ENCODE data around the gene NOL4L.

Gene NOL4L

DNA sequence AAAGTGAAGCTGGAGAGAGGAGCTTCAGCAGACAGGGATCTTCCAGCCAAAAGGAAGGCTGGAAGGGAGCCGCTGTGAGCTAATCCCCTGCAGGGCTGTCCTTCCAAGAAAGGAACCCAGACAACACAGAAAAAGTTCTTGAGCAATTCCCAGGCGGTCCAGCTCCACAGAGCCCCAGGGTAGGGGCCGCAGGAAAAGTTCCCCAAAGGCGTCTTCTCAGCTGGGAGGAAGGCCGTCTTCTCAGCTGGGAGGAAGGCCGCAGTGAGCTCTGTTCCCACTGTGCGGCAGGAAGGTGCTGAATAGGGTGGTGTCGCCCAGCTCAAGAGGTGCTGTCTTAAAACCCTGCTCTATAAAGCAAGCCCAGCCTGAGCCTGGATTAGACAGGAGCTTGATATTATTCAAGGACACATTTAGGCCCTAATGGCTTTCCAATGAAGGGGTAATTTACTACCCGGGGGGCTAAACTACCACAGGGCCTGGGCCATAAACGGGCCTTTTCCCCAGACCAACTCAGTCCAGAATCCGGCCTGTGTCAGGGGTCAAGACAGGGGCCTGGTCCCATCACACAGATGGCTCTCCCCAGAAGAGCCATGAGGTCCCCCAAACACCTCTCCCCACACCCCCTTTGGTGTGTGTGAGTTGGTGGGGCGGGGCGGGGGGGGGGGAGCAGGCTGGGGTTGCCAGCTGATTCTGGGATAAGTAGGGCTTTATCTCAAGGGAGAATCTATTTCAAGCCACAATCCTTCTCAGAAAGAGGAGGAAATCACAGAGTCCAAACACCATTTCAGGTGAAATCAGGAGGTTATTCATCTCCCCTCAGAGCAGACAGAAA, 103.6 kb downstream of the NOL4L start:
- H3K27ac Mint-ChIP-seq, result no peak overlapping the region
- peaks cover 21% of the 10 kb centered on the region for H3K4me1 Mint-ChIP-seq
- no peak for ATAC-seq (ENCODE audit: low read depth)
- DNase-seq (ENCODE audit: low spot score in 2 of 2), result no peak
- H3K27me3 Mint-ChIP-seq, result peaks cover 2% of the 10 kb centered on the region
- peak overlapping the region; percentile 34 for H3K4me3 Mint-ChIP-seq
- H3K36me3 Mint-ChIP-seq, result no peaks in the 10 kb centered on the region
- H3K9me3 Mint-ChIP-seq, result no peaks in the 10 kb centered on the region

- Mint-ChIP-seq H3K4me3 (peak overlapping the region; percentile 9), H3K9me3 (no peaks in the 10 kb centered on the region), H3K27me3 (peaks cover 2% of the 10 kb centered on the region), H3K36me3 (no peaks in the 10 kb centered on the region), H3K27ac (no peak overlapping the region), H3K4me1 (peaks cover 30% of the 10 kb centered on the region)
- no peak for ATAC-seq (ENCODE audit: low read depth)
- DNase-seq (ENCODE audit: low spot score in 2 of 2), result no peak
These were observed 104.5 kb downstream of the NOL4L start for GRCh38 chr20:32480371-32481241.

DNA sequence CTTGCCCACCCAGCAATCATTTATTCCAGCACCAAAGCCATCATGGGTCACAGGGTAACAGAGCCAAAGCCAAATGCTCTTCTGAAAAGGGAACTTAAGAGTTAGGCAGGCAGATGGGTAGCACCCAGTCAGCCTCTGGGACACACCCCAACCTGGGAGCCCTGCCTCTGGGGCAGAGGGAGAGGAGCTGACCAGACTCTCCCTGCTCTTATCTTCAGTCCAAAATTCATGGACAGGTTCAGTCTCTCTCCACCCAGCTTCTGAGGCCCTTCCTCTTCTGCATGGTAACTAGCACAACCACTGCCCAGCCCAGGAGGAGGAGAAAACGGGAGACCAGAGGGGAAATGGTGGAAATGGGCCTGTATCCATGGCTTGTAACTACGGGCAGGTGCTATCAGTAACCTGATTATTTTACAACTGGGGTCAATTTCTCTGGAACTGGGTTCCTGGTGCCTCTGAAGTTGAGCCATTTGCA, 105.4 kb downstream of the NOL4L start:
- H3K9me3 Mint-ChIP-seq, result no peaks in the 10 kb centered on the region
- H3K36me3 Mint-ChIP-seq, result no peaks in the 10 kb centered on the region
- ATAC-seq (ENCODE audit: low read depth) (no peak), DNase-seq (ENCODE audit: low spot score in 2 of 2) (no peak)
- no peak overlapping the region for H3K4me3 Mint-ChIP-seq
- H3K4me1 Mint-ChIP-seq, result peaks cover 24% of the 10 kb centered on the region
- H3K27me3 Mint-ChIP-seq, result peaks cover 2% of the 10 kb centered on the region
- H3K27ac Mint-ChIP-seq, result no peak overlapping the region

GRCh38 chr20:32479012-32479411, 106.1 kb downstream of the NOL4L start:
- Mint-ChIP-seq H3K36me3 (no peaks in the 10 kb centered on the region), H3K27ac (no peak overlapping the region), H3K9me3 (no peaks in the 10 kb centered on the region), H3K4me3 (no peak overlapping the region), H3K27me3 (peaks cover 2% of the 10 kb centered on the region), H3K4me1 (peaks cover 21% of the 10 kb centered on the region)
- DNase-seq (ENCODE audit: low spot score in 2 of 2), result no peak
- no peak for ATAC-seq (ENCODE audit: low read depth)

DNA sequence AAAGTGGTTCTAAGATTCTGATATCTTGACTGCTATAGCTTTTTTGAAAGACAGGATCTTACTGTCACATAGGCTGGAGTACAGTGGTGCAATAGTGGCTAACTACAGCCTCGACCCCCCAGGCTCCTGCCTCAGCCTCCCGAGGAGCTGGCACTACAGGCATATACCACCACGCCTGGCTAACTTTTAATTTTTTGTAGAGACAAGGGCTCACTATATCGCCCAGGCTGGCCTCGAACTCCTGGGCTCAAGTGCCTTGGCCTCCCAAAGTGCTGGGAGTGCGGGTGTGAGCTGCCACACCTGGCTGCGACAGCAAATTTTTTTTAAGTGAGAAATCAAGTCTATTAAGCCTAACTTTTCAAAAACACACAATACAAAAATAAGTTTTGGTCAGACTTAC, 106.6 kb downstream of the NOL4L start:
- peaks cover 23% of the 10 kb centered on the region for H3K4me1 Mint-ChIP-seq
- H3K27ac Mint-ChIP-seq, result no peak overlapping the region
- H3K9me3 Mint-ChIP-seq, result no peaks in the 10 kb centered on the region
- no peak overlapping the region for H3K4me3 Mint-ChIP-seq
- H3K36me3 Mint-ChIP-seq, result peaks cover 1% of the 10 kb centered on the region
- ATAC-seq (ENCODE audit: low read depth) (no peak), DNase-seq (ENCODE audit: low spot score in 2 of 2) (no peak)
- peaks cover 2% of the 10 kb centered on the region for H3K27me3 Mint-ChIP-seq

GRCh38 chr20:32477594-32478512, 107.3 kb downstream of the NOL4L start:
- no peak for ATAC-seq (ENCODE audit: low read depth)
- H3K36me3 Mint-ChIP-seq, result peaks cover 5% of the 10 kb centered on the region
- H3K4me3 Mint-ChIP-seq, result no peak overlapping the region
- peaks cover 2% of the 10 kb centered on the region for H3K27me3 Mint-ChIP-seq
- H3K4me1 Mint-ChIP-seq, result peaks cover 25% of the 10 kb centered on the region
- no peak overlapping the region for H3K27ac Mint-ChIP-seq
- no peaks in the 10 kb centered on the region for H3K9me3 Mint-ChIP-seq
- DNase-seq (ENCODE audit: low spot score in 2 of 2), result no peak

DNA sequence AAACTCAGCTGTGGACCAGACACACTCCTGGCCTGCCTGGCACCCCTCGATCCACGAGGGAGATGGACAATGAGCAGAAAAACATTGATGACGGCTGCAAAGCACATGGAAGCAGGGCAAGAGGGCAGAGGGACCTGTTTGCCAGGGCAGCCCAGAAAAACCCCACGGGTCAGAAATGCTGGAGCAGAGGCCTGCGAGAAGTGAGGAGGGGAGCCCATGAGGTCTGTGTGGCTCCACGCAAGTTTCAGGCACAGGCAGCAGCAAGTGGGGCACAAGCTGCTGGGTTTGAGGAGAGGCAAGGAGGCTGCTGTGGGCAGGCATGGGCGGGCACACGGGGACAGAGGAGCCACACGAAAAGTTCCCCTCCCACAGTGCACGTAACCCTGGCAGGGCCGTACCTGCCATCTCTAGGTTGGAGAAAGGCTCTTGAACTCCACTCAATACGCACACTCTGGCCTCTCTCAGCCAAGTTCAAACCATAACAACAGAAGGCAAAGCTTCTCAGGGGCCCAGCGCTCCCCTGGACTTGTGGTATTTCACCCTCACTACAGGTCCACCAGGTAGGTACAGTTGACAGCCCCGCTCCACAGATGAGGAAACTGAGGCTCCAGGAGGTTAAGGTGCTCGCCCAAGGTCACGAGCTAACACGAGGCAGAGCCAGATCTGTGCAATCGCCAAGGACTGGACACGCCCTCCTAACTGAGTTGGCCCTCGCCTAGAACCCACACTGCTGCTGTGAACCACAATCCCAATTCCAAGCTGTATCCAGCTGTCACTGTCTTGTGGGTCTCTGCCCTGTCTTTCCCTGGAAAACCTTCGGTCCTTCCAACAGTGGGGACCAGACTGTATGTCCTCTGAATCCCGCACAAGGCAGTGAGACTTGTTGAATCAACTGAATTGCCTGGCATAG, 108.2 kb downstream of the NOL4L start:
- H3K27ac Mint-ChIP-seq, result no peak overlapping the region
- DNase-seq (ENCODE audit: low spot score in 2 of 2) (no peak), ATAC-seq (ENCODE audit: low read depth) (no peak)
- no peaks in the 10 kb centered on the region for H3K9me3 Mint-ChIP-seq
- no peak overlapping the region for H3K4me3 Mint-ChIP-seq
- H3K36me3 Mint-ChIP-seq, result peaks cover 6% of the 10 kb centered on the region
- peaks cover 25% of the 10 kb centered on the region for H3K4me1 Mint-ChIP-seq
- H3K27me3 Mint-ChIP-seq, result peaks cover 2% of the 10 kb centered on the region

DNA sequence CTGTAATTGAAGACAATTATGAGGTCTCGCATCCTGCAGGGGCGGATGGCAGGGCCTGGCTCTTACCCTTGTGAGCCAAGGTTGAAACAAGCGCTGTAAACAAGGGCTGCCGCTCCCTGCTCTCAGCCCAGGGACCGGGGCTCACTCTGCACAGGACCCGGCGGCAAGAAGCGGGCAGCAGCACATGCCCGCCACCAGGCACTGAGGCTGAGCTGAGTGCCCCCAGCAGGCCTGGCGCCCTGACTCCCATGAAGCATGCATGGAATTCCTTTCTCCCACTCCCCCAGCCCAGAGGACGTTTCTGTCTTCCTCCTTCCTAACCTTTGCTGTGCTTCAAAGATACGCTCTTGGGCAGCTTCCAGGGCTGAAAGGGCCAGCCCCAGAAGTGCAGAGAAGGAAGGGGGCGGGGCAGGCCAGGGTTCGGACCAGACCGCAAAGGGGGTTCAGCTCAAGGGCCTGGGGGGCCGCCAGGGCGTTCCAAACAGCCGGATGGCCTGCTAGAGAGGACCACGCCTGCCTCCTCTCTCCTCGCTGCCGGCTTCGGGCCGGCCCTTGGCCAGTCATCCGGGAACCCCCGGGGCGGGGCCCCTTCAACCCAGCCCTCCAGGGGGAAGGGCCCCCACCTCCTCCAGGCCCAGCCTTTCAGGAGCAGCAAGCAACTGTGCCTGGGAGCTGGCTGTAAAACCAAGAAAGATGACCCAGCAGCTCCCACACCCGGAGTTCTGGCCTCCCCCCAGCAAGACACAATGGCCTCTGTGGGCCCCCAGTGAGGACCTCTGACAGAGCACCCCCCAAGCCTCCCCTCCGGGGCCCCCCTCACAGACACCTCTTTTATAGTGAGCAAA, 109.9 kb downstream of the NOL4L start:
- H3K9me3 Mint-ChIP-seq, result no peaks in the 10 kb centered on the region
- H3K4me1 Mint-ChIP-seq, result peaks cover 25% of the 10 kb centered on the region
- ATAC-seq (ENCODE audit: low read depth), result peak; percentile 63
- H3K4me3 Mint-ChIP-seq, result peak overlapping the region; percentile 44
- H3K27me3 Mint-ChIP-seq, result peaks cover 2% of the 10 kb centered on the region
- peaks cover 6% of the 10 kb centered on the region for H3K36me3 Mint-ChIP-seq
- no peak for DNase-seq (ENCODE audit: low spot score in 2 of 2)
- peak overlapping the region; percentile 65 for H3K27ac Mint-ChIP-seq

DNA sequence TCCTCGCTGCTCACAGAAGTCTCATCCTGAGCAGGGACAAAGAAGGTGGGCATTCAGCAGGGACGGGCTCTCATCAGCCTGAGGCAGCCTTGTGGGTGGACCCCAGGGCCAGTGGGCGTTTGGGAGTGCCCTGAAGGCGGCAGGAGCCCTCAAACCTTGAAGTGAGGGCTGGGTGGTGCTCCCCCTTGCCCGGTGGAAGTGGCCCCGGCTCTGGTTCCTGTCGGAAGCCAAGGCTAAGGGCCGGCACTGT, 110.5 kb downstream of the NOL4L start:
- H3K9me3 Mint-ChIP-seq, result no peaks in the 10 kb centered on the region
- ATAC-seq (ENCODE audit: low read depth), result no peak
- DNase-seq (ENCODE audit: low spot score in 2 of 2), result no peak
- peaks cover 2% of the 10 kb centered on the region for H3K27me3 Mint-ChIP-seq
- H3K4me1 Mint-ChIP-seq, result peaks cover 28% of the 10 kb centered on the region
- H3K27ac Mint-ChIP-seq, result no peak overlapping the region
- no peak overlapping the region for H3K4me3 Mint-ChIP-seq
- H3K36me3 Mint-ChIP-seq, result peaks cover 6% of the 10 kb centered on the region

DNA sequence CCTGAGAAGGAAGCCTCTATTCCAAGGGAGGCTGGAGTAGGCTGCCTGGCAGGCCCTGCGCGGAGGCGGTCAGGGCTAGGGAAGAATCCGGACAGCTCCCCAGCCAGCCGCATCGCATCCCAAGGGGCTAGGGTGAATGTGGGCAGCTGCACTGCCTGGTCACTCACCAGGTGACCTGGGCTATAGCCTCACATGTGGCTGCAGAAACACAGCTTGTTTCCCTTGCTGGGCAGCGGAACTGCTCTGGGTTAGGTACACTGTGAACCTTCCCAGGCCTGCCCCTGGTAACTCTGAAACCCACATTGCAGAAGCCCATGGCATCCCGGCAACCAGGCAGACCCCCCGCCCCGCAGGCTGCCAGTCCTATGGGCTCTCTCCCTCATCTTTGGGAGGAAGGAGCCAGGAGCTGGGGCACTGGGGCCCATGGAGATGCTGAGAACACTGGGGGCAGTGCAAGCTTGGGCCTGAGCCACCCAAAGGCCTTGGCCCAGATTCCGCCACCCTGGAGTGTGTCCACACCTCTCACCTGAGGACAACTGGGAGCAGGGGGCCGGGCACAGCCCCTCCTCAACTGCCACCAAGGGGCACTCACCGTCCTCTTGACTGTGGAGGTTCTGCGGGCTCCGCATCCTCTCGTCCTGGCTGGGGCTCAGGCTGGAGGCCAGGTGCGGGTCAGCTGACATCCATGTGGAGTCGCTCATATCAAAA, 111.0 kb downstream of the NOL4L start:
- Mint-ChIP-seq H3K9me3 (no peaks in the 10 kb centered on the region), H3K27ac (no peak overlapping the region), H3K4me1 (peaks cover 28% of the 10 kb centered on the region), H3K27me3 (peaks cover 2% of the 10 kb centered on the region), H3K36me3 (peaks cover 6% of the 10 kb centered on the region), H3K4me3 (no peak overlapping the region)
- DNase-seq (ENCODE audit: low spot score in 2 of 2) (no peak), ATAC-seq (ENCODE audit: low read depth) (no peak)

GRCh38 chr20:32473231-32474008, 111.7 kb downstream of the NOL4L start:
- H3K36me3 Mint-ChIP-seq, result peaks cover 6% of the 10 kb centered on the region
- ATAC-seq (ENCODE audit: low read depth) (no peak), DNase-seq (ENCODE audit: low spot score in 2 of 2) (no peak)
- no peak overlapping the region for H3K4me3 Mint-ChIP-seq
- H3K4me1 Mint-ChIP-seq, result peaks cover 31% of the 10 kb centered on the region
- peaks cover 2% of the 10 kb centered on the region for H3K27me3 Mint-ChIP-seq
- no peak overlapping the region for H3K27ac Mint-ChIP-seq
- H3K9me3 Mint-ChIP-seq, result no peaks in the 10 kb centered on the region
